Hematopoietic multipotent progenitor cell treated with erythropoietin and hydrocortisone succinate and interleukin-3 and kit ligand, for 8 days (in vitro differentiated cells): Measurements from ENCODE around the gene B4GALNT3.
"Not testable (repeated sequence)": the region's sequence is repeated elsewhere in the genome, so short reads cannot be mapped to it uniquely, and the experiment has no call there.

ENCODE experiments used
- DNase-seq: peaks from one replicate; pipeline ENCODE4 v3.0.0-alpha.2; 2015

B4GALNT3 gene

DNA sequence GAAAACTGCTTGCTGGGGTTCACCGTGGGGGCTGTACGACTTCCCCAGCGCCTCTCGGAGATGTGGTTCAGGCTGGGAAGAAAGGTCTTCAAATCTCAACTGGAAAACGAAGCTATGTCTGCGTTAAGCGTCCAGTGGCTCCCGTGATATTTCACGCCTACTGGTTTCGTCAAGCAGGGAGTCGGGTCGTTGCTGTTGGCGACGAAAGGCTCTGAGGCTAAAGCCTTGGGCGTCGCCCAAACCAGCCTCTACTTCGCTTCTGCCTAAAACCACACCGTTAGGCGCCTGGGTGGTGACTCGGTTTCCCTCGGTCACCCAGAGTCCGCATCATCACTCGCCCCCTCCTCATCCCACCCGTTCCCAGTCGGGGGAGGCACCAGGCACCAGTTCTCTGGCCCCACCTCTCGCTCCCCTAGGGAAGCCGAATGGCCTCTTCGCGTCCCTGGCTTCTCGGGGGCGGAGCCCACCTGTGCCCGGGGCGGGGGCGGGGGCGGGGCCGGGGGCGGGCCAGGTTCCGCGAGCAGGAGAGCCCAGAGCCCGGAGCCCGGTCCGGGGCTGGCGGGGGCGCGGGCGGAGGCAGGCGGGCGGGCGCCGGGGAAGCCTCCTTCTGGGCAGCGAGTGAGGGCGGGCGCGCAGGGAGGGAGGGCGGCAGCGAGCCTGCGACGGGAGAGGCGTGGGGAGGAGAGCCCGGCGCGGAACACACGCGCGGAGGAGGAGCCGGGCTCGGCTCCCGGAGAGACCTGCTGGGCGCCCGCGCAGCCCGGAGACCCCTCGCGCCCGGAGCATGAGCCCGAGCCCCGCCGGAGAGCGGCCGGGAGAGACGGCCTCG lies at the start of gene B4GALNT3:
B4GALNT3 (plus strand) TSS at position 510 of the 829 bp plus-strand sequence. CDS start 438 bp downstream, outside the sequence.
- DNase-seq, result peak; percentile 17

DNA sequence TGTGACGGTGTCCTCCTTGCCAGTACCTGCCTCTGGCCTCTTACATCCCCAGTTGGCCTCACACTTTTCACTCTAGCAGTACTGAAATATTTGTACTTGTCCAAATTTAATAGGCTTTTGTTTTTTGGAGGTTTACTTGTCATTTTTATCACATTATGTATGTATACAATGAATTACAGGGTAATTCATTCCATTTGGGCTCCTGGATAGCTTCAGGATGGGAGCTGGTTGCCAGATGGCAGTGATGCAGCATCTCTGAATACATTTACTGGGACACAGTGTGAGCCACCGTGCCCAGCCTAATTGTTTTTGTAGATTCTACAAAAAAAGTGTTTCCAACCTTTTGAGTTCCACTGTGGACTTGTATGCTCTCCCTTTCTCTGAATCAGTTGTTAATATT lies 44.9 kb upstream of the B4GALNT3 start:
- DNase-seq, result no peak

DNA sequence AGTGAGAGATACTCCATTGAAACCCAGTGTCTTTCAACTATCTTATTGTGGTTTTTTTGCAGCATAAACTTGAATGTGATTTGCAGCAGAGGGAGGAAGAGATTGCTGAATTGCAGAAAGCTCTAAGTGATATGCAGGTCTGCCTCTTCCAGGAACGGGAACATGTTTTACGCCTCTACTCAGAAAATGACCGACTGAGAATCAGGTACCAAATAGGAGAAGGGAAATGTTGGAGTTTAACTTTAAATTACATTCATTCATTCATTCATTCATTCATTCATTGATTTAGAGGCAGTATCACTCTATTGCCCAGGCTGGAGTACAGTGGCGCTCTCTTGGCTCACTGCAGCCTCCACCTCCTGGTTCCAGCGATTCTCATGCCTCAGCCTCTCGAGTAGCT lies 41.3 kb upstream of the B4GALNT3 start:
- no peak for DNase-seq

DNA sequence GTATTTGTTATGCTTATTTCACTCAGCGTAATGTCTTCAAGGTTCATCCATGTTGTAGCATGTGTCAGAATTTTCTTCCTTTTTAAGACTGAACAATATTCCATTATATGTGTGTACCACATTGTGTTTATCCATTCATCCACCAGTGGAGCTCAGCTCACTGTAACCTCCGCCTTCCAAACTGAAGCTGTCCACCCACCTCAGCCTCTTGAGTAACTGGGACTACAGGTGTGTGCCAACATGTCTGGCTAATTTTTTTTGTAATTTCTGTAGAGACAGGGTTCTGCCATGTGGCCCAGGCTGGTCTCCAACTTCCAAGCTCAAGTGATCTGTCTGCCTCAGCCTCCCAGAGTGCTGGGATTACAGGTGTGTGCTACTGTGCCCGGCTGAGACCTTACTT lies 37.2 kb upstream of the B4GALNT3 start:
- DNase-seq, result no peak

DNA sequence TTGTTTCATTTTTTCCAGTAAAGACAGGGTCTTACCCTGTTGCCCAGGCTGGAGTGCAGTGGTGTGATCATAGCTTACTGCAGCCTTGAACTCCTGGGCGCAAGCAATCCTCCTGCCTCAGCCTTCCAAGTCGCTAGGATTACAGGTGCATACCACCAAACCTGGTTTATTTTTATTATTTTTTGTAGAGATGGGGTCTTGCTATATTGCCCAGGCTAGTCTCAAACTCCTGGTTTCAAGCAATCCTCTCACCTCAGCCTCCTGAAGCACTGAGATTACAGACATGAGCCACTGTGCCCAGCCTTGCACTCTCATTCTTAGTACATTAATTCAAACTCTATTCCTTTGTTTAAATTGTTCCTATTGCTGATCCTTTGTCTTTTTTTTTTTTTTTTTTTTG lies 24.0 kb upstream of the B4GALNT3 start:
- DNase-seq, result not testable (repeated sequence)

DNA sequence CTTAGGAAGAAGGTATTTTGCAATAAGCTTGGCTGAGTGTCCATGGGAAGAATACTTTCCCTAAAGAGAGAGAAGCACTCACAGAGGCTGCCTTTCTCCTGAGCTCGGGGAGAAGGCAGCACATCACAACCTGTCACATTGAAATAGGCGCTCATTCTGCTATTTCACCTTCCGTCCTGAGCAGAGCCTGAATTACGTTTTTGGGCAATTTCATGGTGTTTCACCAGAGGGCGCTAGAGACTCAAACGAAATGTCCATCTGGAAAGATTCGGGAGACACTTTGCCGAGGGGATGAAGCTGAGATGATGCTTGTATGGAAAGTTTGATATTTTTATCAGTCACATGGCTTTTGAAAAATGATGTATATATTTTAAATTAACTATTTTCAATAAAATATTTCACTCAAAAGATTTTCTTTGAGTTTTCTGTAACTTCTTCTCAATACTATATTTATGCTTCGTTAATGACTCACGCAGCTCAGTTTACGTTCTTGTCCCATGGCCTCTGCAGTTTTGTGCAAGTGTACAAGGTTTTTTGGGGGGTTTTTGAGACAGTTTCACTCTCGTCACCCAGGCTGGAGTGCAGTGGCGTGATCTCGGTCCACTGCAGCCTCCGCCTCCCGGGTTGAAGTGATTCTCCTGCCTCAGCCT lies 17.4 kb upstream of the B4GALNT3 start:
- DNase-seq, result peak; percentile 61

DNA sequence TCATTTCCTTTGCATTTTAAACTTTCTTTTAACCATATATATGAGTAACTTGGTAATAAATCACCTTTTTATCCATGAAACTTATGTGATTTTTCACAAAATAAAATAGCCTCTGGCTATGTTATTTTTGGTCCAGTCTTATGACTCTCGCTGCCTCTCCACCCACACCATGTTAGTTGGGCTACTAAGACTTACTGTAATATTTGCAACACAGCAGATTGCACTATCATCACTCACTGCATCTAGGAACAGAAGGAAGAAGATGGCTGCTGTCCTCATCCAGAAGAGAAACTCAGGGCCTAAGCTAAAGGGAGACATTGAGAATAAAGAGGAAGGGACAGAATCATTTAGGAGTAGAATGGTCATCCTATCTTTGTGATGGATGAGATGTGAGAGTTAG lies 12.6 kb upstream of the B4GALNT3 start:
- DNase-seq, result no peak

DNA sequence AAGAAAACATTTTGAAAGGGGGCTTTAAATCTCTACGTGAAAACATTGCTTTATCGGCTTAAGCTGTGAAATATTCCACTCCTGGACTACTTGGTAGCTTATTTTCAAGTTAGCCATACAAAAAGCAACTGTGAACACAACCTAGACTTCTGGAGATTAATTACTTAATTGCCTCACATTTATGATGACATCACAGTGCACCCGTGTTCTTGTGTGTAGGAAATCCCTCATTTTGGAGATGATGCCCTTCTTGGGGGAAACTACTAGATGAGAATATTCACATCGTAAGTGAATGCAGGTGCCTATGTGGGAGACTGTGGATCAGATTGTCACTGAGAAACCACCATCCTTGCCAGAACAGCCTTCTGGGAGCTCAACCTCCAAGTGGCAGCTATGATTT lies 10.5 kb upstream of the B4GALNT3 start:
- no peak for DNase-seq

DNA sequence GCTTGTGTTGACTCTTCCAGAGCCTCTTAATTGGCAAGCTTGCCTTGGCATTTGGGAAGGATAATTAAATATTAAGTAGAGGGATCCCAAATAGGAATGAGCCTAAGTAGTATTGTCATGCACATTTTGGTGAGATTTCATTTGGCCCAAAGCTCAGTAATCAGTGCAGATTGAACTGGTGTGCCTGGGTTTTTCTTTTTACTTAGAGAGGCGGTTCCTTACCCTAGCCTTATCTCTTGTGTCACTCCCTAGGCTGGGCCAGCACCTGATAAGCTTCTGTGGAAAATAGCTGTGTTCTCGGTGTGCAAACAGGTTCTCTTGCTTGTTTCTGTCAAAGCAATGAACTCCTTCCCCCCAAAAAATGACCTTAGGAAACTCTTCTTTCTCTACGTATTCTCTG lies 9.3 kb upstream of the B4GALNT3 start:
- DNase-seq, result peak; percentile 80

DNA sequence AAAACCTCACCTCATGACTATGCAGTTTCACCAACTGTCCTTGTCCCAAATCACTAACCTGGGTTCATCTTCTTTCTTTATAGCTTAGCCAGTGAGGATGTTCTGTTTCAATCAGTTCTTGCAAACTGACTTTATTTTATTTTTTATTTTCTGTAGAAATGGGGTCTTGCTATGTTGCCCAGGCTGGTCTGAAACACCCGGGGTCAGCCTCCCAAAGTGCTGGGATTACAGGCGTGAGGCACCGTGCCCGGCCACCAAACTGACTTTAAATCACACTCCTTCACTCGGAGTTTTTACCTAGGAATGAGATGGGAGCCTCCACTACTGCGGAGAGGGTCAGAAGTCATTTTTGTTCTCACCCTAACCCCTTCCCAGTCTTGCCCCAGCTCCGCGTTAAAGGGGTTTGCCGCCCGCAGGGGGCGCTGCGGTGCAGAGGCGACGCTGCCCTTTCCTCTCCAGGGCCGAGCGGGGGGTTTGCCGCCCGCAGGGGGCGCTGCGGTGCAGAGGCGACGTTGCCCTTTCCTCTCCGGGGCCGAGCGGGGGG lies 7.0 kb upstream of the B4GALNT3 start:
- no peak for DNase-seq

DNA sequence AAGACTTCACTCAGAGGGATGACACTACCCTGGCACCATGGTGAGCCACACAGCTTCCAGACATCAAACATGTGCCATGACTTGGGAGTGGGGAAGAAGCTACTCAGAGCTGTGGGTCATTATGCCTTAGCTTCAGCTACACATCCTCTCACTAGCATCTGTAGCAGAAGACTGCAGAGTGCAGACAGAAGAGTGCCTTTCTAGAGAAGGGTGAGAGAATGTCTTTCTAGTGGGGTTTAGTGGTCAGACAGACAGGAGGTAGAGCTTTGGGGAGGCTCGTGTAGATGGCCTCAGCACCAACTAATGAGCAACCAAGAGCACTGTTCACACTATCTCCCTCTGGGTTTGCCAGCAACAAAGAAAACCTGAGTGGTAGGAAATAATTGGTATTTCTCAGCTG lies 4.9 kb upstream of the B4GALNT3 start:
- DNase-seq, result no peak

DNA sequence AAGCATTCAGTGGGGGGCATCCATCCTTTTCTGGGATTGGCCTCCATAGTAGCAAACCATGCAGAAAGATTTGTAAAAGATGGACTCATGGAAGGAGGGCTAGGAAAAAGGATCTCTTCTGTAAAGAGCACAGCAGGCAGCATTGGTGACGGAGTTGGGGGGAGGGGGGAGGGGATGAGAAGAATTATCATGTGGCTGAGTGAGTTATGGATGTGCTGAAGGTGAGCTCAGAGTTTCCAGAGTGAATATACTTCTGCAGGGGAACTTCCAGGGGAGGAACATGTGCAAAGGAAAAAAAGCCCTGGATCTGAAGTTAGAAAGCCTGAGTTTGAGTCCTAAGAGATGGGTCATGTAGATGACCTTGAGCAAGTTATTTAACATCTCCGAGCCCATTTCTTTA lies 3.9 kb upstream of the B4GALNT3 start:
- DNase-seq, result no peak

DNA sequence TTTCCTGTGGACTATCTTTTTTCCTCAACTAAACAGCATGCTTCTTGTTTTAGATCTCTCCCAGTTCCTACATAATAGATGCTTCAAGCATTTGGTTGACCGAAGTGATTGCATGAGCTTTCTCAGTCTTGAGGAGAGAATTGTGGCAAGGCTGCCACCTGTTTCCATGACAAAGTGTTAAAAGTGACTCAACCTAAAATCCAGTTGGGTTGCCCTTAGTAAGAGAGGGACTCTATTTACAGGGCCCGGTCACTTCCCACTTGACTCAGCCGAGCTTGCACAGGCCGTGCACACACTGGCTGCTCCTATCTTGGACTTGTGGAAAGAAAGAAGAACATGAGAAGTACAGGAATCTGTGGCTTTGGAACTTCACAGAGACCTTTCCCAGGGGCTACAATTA lies 2.1 kb upstream of the B4GALNT3 start:
- no peak for DNase-seq

DNA sequence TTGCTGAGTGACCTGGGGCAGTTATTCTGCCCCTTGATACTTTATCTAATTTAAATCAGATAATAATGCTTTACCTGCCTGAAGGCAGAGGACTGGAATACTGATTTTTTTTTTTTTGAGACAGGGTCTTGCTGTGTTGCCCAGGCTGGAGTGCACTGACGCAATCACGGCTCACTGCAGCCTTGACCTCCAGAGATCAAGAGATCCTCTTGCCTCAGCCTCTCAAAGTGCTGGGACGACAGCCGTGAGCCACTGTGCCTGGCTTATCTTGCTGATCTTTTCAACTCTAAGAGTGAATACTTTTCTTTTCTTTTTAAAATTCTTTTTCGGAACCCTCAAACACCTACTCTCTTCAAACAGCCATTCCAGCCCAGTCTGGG lies 699 bp upstream of the B4GALNT3 start:
- no peak for DNase-seq

DNA sequence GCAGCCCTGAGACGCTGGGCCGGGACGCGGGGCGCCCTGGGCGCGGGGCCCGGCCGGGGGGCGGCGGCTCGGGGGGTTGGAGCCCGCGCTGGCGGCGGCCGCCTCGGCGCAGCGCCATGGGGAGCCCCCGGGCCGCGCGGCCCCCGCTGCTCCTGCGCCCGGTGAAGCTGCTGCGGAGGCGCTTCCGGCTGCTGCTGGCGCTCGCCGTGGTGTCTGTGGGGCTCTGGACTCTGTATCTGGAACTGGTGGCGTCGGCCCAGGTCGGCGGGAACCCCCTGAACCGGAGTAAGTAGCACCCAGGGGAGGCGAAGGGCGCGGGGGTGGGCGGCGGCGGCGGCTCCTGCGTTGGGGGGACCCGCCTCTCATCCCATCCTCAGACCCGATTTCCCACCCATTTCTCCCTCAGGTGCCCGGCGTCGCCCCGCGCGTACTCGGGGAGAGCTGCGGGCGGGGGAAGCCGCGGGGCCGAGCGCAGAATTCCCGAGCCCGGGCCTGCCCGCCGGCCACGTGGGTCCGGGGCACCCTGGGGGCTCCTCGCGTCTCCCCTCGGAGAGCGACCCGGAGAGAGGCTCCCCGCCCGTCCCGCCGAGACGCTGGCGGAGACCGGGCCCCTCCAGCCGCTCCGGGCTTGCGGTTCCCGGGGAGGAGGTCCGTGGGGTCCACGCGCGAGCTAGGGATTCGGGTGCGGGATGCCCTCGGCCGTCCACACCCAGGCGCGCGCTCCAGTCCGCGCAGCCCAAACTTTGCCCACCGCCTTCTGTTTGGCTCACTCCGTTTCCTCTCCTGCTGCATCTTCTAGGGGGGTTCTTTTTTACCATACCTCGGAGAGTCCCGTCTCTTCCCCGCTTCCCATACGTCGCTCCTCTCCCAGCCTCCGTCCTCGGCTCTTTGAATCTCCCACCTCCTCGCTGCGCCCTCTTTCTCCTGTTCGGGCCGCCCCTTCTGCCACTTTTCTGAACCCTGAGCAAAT lies 807 bp downstream of the B4GALNT3 start:
- DNase-seq, result no peak

DNA sequence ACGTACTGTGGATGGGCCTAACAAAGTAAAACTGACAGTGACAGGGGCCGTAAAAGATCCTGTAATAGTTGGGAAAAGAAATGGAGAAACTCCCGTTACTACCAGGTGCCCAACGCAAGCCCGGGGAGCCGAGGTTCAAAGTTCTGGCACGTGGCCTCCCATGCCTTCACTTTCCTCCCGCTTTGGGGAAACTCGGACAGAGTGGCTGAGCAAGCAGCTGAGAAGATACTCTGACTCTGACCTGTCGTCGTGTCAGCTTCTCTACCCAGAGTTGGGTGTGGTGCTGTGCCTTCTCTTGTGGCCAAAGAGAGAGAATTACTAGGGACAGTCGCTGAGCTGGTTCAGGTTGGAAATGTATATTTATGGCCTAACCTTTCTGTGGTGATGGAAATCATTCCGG lies 1.7 kb downstream of the B4GALNT3 start:
- no peak for DNase-seq

DNA sequence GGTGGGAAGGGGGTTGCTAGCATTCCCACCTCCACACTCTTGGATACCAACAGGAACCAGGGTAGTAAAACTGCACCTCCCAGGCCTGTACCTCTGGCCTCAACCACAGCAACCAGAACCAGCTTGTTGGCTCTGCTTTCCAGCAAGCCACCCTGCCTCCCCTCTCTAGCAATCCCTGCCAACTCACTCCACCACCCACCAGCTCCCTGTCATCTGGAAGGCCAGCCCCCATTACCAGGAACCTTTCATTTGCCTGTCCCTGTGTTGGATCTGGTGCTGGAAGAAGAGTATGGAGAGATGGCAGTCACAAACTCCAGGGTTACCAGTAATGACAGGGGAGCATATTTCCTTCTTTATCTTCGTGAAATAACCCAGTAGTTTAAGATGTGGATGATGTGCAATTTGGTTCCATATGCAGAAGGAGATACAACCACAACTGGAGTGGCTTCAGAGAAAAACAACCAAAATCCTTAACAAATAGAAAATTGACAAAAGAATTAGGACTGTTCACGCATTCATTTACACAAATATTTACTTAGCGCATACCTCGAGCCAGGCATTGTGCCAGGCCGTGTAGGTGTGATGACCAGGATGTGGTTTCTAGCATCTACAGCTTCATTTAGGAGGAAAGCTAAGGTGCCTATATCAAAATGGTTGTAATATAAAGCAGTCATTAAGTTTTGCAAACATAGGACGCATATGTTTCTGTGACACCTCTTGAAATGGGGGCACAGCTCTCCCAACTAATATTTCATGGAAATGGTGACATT lies 3.4 kb downstream of the B4GALNT3 start:
- no peak for DNase-seq

DNA sequence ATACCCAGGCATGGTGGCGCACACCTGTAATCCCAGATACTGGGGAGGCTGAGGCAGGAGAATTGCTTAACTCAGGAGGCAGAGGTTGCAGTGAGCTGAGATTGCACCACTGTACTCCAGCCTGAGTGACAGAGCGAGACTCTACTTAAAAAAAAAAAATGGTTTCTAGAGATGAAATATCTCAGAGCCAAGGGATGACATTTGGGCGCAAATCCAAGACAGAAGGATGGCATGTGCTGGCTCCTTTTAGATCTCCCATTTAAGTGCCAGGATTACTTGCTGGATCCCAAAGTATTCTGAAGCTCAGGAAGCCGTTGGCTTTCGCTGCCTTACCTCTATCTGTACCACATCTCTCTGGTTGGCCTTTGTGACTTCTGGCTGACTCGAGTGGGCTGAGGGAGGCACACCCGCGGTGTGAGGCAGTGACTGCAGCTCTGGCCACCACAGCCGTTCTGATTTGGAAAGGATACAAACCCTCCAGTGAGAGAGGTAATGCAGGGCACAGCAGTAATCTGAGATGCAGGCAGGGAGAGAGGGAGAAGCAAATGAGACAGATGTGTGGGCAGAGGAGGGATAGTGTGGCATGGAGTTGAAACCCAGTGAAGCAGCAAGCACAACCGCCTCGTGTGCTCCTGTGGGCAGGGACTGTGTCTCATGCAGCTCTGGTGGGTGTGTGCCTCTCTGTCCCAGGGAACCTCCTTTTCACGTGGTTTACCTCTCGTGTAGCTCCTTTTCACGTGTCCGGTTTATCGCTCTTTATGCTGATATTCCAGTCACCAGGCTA lies 4.9 kb downstream of the B4GALNT3 start:
- no peak for DNase-seq

DNA sequence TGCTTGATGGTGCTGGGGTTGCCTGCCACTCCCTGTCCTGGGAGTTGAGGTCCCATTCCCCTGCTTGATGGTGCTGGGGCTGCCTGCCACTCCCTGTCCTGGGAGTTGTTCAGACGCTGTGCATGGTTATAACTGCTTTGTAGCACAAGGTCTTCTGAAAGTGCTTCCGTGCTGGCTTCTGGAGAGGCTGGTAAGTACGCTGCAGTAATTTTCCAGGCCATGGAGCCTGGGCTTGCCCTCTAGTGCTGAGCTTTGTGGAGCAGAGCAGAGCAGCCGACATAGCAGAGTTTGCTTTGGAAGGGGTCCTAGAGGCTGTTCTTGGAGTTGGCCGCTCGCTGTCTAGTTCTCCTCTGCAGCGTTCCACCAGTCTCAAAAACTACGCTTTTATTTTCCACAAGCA lies 6.3 kb downstream of the B4GALNT3 start:
- DNase-seq, result no peak

DNA sequence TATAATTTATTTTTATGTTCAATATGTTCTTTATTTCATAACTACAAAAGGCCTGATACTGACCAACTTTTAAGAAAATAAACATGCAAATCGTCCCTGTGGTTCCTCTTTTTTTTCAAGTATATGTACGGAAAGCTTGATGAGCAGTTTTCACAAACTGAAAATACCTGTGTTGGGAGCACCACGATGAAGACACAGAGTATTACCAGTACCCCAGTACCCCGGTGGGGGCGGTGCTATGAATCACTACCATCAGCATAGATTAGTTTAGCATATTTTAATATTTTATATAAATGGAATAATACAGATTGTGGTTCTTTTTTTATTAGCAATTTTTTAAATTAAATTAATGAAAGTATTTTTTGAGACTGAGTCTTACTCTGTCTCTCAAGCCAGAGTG lies 7.0 kb downstream of the B4GALNT3 start:
- DNase-seq, result no peak

DNA sequence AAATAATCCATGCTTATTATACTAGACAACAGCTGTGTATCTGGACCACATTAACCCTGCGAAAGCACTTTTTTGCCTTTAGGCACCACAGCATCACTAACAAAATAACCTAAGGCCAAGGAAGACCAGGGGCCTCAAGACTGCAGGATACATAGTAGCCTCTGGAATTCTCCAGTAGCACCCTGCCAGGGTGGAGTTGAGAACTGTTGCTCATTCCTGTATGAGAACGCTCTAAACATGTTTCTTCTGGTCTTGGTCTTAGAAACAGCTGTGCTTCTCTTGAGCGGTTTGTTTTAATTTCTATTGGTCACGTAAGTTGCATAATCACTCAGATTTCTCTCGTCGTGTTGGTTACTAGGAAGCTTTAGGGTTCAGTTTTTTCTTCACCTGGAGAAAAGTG lies 7.9 kb downstream of the B4GALNT3 start:
- DNase-seq, result no peak
